RPMI8226 (cell line): ENCODE data around the gene PEDS1.

Source experiments
- DNase-seq: peaks from one replicate; pipeline ENCODE4 v3.0.0-alpha.2; 2015

PEDS1 gene

DNA sequence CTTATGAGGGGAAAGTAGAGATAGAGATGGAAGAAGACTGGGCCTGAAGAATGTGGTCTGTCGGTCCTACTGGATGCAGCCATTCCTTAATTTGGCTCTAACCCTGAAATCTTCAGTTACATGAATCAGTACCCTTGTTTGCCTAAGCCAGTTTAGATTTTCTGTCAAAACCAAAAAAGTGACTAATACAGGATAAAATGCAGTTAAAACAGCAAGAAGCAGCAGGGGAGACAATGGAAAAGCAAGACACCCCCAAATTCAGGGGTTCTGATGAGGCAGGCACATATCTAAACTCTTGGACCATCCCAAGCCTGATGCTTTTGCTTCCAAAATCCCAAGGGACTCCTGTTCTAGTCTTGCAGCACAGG is 23.2 kb downstream of the PEDS1 start:
- DNase-seq, result no peak

DNA sequence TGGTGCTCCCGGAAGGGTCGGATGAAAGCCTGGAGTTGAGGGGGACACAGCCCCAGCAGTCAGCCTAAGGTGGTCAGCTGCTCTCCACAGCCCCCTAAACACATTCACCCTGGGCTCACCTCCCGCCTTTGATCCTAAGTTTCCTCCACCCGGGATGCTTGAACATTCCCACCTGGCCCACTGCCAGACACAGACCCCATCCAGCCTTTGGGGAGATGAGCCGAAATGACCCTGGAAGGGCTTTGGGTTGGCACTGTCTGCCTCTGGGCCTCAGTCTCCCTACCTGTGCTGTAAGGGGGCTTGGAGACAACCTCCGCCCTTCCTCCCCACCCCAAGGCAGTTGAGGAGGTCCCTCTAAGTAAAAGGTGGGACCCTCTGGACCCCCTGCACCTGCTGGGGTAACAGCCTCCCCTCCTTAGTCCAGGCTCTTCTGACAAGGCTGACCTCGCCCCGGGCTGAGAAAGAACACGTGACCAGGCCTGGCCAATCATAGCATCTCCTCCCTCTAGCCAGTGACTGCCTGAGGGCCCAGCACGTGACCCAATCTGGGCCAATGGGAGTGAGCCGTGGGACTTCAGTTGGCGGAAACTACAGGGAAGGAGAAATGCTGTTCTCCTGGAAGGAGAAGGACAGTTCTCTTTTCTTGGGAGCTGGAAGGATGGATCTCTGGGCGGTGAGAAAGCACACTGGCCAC is 23.7 kb downstream of the PEDS1 start:
- DNase-seq, result no peak

DNA sequence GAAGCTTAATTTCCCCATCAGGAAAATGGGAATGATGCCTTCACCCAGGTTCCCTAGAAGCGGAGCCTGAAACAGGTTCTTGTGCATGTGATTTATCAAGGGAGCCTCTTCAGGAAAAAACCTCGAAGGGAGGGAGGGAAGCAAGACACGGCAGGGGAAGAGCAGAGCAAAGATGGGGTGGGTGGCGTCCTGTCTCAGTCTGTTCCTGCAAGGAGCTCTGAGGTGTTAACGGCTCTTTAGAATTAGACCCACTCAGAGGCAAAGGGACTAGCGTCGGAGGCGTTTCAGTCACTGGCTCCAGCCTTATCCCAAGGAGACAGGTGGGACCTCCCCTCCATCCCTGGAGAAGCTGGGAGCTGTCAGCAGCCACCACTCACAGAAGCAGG is 25.0 kb downstream of the PEDS1 start:
- DNase-seq, result no peak

DNA sequence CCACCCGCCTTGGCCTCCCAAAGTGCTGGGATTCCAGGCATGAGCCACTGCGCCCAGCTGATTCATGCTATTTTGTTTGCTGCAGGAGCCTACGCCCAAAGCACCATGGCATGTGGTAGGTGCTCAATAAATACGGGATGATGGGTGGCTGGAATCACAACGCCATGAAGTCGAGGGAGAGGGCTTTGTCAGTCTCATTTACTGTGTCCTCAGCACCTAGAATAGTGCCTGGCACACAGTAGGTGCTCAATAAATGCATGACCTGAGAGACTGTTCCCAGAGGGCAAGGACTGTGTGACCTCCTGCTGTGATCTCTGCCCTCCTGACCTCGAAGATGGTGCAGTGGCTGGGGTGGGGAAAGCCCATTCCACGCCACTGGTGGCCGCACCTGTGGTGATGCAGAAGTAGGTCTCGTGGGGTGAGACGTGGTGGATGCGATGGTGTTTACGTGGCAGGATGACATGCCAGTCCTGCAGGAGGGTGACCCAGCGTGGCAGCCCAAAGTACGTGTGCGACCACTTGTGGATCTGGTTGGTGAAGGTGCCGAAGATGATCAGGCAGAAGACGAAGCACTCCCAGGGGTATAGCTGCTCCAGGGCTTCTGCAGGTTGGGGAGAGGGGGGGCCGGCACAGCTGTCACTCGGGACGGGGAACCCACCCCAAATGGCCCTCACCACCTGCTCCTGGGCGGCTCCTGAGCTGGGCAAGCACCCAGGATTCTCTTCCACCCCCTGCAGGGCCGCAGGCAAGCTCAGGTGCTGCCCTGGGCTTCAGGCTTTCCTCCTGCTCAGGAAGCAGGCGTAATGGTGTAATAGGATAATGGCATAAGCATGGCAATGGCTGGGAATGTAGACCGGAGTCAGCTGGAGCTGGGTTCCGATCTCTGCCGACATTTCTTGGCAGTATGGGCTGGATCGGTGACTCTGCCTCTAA is 25.7 kb downstream of the PEDS1 start:
- DNase-seq, result no peak

DNA sequence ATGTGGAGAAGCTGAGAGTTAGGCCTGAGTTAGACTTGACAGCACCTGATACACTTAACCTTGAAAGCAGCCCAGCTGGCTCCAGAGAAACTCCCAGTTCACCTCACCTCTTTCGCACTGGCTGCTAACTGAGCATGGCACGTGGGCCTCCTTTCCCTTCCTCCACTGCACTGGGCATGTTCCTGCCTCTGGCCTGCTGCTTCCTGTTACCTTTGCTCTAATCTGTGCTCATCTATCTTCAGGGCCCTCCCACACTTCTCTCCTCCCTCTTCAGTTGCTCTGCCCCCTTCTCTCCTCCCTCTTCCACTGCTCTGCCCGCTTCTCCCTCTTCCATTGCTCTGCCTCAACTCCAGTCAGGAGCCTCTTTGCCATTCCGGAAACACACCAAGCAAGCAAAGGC is 26.9 kb downstream of the PEDS1 start:
- DNase-seq, result no peak

DNA sequence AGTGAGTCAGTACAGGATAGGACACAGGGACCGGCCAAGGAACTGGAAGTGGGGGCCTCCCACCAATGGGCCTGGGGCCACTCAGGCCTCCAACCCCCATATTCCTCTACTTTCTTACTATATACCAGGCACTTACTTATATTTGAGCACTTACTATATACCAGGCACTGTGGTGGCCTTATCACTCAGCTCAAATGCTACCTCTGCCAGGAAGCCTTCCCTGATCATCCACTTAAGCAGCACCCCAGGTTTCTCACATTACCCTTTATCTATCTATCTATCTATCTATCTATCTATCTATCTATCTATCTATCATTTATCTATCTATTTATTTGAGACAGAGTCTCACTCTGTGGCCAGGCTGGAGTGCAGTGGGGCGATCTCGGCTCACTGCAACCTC is 28.2 kb downstream of the PEDS1 start:
- no peak for DNase-seq

DNA sequence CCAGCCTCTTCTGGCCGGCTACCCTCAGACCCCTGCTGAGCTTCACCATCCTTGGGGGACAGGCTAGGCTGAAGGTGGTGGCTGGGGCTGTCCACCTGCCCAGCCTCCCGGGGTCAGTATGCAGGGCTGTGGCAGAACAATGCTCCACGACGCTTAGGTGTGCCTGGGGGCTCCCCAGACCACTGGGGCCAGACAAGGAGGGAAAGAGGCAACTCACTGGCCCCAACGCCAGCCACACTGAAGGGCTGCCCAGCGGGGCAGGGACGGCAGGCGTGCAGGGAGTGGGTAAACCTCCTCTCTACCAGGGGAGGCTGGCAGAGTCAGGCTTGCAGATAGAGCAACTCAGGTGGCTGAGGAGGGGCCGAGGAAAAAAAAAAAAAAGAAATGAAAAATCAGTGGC is 29.0 kb downstream of the PEDS1 start:
- no peak for DNase-seq

DNA sequence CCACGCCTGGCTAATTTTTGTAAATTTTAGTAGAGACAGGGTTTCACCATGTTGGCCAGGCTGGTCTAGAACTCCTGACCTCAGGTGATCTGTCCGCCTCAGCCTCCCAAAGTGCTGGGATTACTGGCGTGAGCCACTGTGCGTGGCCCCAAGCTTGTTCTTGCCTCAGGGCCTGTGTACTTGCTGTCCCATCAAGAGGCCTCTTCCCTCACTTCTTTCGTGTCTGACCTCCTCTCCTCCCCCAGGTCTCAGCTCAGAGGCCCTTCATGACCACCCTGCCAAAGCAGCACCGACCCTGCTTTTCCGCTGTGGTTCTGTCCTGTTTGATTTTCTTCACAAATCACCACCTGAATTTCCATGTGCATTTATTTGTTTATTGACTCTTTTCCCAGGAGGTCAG is 30.1 kb downstream of the PEDS1 start:
- no peak for DNase-seq

DNA sequence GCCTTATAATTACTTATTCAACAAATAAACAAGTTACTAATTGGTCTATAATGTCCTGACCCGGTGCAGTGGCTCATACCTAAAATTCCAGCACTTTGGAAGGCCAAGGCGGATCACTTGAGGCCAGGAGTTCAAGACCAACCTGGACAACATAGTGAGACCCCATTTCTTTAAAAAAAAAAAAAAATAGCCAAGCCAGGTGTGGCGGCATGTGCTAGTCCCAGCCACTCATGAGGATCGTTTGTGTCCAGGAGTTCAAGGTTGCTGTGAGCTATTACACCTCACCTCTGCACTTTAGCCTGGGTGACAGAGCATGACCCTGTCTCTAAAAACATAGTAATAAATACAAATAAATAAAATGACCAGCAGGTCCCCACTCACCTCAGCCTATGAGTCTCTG is 30.8 kb downstream of the PEDS1 start:
- DNase-seq, result no peak

DNA sequence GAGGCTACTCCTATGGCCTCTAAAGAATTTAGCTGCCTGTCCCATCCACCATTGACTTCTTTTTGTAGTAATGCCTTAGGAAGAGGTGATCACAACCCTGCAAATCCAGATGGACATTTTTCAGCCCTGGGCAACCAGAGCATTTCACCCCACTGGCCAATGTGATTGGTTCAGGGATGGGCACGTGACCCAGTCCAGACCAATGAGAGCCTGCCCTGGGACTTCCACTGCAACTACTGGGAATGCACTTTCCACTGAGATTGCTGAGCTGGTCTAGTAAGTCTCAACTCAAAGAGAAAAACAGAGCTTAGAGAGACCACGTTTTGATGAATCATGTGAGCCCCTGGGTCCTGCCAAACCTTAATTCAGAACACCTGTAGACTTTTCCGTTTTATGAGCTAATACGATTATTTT is 31.7 kb downstream of the PEDS1 start:
- no peak for DNase-seq

DNA sequence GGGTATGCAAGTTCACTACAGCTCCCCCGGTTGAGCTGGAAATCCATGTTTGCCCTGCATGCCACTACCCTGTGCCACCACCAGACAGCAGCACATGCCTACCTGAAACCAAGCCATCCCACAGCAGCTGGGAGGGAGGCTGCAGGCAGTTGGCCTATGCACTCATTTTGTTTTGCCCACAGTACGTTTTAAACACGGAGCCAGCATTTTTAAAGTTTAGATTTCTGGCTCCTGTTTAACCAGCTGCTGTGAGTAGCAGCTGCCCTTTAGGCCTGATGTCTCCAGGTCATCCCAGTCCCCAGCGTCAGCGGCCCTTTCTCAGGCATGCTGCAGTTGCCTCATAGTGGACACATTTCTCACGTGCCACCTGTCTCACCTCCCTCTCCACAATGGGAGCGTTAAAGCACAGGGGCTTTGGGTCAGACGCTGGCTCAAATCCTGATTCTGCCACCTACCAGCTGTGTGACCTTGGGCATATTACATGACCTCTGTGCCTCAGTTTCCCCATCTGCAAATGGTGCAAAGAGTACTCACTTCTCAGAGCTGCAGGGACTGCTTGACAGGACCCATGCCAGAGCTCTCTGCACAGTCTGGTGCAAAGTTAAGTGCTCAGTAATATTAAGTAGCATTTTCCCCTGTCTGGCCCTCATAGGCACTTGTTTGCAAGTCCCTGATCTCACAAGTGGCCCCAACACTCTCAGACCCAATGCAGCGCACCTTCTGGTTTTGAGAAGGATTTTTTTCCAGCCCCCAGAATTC is 32.4 kb downstream of the PEDS1 start:
- DNase-seq, result peak; percentile 82

DNA sequence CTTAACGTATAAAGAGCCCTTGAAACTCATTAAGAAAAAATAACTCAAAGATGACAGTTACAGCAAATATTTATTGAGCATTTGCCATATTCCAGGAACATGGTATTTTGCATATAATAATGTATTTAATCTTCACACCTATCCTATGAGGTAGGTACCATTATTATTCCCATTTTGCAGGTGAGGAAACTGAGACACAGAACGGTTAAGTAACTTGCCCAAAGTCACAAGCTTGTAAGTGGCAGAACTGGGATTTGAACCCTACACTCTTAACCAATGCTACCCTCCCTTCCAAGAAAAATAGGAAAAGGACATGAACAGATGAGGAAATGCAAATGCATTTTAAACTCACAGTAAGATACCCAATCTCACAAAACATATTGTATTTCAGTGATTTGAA is 35.3 kb downstream of the PEDS1 start:
- DNase-seq, result no peak

DNA sequence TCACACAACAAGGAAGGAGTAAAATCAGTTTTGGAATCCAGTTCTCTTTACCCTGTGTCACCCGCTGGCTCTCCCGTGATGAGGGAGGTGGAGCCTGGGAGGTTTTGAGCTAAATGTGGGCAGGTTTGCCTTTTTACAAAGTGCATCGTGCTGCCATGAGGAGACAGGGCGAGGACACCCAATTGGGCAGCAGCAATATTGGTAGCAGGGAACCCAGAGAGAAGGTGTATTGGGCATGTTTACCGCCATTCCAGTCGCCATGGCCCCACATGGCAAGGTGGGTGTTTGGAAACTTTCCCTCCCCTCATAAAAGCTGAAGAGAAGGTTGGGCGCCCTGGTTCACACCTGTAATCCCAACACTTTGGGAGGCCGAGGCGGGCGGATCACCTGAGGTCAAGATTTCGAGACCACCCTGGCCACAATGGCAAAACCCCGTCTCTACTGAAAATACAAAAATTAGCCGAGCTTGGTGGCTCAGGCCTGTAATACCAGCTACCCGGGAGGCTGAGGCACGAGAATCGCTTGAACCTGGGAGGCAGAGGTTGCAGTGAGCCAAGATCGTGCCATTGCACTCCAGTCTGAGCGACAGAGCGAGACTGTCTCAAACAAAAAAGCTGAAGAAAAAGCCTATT is 37.0 kb downstream of the PEDS1 start:
- peak; percentile 15 for DNase-seq

DNA sequence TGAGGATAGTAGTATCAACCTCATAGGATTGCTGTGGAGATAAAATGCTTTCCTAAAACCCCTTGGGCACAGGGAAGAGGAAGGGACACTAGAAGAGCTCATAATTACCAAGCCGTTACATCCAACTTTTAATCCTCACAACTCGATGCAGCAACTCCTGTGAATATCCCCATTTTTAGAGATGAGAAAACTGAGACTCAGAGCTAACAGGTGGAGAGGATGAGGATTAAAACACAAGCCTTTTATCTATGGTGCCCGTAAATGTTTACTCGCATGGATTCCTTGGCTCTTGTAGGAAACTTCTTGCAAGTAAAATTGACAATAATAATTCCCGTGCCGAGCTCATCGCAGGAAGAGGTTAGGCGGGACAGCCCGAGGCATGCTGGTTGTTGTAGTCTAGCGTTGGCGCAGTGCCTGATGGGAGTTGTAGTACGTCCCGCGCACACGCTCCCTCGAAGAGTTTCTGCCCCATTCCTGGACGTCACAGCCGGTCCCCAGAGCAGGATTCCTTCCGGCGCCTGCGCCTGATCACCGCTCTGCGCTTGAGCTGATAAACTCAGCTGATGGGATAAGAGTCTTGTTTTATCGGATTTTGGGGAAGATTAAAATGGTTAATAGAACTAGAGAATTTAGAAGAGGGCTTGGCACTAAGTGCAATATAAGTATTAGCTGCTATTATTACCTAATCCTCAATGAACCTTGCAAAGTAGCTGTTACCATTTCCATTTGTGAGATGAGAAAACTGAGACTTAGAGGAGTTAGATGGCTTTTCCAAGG is 37.7 kb downstream of the PEDS1 start:
- peak; percentile 96 for DNase-seq

DNA sequence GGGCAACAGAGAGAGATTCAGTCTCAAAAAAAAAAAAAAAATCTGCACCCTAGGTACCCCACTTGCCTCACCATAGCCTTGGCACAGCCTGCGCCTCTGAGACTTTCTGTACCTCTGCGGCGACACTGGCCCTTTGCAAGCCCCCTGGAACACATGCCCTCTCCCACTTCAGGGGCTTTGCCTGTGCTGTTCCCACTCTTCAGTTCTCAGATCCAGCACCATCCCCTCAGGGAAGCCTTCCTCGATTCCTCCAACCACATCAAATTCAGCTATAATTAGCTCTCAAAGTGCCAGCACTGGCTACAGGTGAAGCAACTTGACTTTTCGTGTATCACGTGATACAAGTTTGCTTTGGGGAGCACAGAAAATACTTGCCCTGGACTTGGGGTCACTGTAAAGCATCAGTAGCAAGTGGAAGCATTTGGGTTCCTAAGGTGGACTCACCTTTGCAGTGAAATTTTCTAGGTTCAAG is 38.4 kb downstream of the PEDS1 start:
- no peak for DNase-seq

DNA sequence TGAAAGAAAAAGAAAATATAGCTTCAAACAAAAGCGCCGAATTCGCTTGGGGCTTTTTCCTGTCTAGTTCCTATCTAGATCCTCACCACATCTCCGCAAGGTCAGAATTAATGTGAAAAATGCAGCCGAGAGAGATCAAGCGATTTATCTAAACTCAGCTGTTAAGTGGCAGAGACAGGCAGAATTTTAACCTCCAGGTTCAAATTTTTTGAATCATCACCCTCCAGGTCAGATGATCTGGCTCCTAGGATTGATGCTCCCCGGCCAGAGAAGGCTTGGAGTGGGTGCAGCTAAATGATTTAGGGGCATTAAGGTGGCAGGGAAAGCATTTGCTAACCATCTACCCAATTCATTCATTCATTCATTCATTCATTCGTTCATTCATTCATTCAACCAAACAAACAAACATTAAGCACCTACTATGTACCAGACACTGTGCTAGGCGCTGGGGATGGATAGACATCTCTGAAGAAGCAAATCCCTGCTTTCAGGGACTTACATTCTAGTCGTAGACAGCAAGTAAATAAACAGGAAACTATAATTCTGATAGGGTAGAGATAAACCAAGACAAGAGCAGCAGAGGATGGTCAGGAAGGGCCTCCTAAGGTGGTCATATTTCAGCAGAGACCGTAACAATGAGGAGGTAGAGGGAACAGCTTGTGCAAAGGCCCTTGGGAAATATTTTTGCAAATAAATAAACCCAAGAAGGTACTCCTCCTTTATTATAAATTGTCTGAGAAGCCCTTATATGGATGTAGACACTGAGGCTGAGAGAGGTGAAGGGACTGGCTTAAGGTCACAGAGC is 39.9 kb downstream of the PEDS1 start:
- DNase-seq, result no peak

DNA sequence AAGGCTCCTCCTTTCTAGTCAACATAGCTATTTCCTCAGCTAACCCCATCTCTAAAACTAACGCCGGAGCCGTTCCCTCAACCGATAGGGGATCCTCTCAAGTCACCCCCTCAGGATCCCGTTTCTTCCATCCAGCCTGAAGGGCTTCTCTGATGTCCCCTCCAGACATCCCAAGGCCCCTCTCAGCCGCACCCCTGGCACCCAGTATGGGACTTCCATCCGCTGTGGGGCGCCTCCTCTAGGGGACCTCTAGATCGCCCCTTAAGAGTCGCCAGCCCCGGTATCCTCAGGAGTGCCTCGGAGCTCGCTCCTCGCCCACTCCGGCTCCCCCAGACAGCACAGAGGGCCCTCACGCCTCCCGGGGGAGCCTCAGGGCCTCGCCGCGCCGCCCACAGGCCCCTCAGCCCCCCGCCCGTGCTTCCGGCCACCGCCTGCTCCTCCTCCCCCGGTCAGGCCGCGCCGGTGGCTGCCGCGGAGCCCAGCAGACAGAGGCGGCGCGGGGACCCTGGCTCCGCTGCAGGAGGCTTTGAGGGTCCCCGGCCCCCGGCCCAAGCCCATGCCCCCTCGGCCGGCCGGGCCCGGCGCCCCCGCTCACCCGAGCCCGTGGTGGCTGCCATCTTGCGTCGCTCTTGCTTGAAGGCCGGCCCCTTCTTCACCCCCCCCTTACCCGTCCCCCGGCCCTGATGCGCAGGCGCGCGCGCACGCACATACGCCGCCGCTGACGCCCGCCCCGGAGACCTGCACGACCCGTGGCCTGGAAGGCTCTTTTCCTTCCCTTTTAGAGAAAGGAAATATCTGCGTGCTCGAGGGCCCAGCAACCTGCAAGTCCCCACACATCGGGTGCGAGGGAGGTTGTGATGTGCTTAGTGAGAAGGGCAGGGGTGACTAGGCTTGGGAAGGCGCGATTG is 40.8 kb downstream of the PEDS1 start, which contains the start of gene UBE2V1:
TSS of gene UBE2V1 (minus strand) at position 639 of the 908 bp plus-strand sequence. CDS start at position 617, 22 bp downstream.
- DNase-seq, result peak; percentile 90

DNA sequence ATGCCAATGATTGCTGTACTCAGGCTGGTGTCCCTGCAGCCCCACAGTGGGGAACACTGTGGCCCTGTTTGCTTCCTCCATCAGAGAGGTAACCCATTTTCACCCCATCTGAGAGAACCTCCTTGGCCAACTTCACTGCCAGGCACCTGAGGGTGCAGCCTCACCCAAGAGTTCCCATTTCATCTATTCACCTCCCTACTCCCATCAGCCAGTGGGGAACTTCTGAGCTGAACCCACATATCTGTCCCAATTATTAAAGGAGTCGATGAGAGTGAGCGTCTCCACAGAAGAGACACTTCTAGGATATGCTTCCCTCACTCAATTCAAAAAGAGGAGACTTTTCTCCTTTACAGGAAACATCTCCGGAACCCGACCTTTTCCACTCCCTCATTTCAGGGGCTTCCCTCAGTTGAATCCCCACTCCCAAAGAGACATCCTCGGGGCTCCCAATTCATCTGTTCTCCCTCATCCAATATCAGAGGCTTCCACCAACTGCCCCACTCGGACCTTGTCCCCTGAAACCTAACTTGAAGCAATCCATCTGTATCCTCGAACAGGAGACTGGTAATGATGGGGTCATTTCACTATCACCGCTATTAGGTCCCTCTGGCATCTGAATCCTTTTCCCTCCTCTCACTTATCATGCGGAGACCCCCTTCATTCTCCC is 41.6 kb downstream of the PEDS1 start:
- no peak for DNase-seq

DNA sequence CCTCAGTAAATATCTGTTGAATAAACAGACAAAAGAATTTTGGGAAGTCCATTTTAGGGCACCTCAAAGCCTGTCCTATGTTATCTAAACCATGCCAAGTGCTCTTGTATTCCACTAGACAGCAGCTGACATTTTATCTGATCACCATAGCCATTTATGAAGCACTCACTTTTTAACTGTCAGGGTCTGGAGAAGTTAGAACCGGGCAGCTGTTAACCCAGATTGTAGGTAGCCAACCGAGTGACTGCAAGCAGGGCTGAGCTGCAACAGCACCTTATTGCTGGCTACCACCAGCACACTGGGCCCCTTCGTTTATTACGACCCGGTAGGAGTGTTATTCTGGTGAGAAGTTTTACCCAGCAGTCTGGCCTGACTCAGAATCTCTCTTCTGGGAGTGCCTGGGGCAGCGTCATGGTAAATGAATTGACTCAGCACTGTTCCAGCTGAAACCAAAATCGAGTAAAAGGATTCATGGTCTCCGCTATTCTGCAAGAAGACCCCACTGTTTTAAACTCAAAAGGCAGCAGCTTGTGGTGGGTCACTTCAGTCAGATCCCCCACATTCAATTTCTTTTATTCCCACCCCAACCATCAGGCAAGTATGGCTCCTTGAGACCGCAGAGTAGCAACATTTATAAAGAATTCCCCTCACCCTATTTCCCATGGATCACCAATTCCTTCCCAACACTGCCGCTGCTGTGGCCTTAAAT is 42.2 kb downstream of the PEDS1 start:
- no peak for DNase-seq
